Peyer's patch (tissue), 4 donors: ENCODE data around the gene IGF1R. TPM values are rescaled to one million over a fixed set of nuclear protein-coding genes. Genes with fewer than 3 reads are reported as not detected.
A peak's percentile ranks its signal among the peaks of the same experiment; 100 is the strongest.

Experiments
- DNase-seq, 3 donors: peaks; one replicate each; pipeline ENCODE4 v3.0.0-alpha.2; 2017 to 2019
- H3K27ac ChIP-seq, 4 donors: fragments of 200-600 bp; sonication (generic); one replicate each; pipeline ENCODE4 v1.5.1; 2016 to 2019
- H3K27me3 ChIP-seq, 2 donors: fragments of 200-600 bp; sonication (generic); one replicate each; pipeline ENCODE4 v1.5.1; 2019
- H3K36me3 ChIP-seq, 3 donors: fragments of 200-600 bp; sonication (generic); one replicate each; pipeline ENCODE4 v1.5.1; 2016 to 2019
- H3K4me1 ChIP-seq, 4 donors: fragments of 200-600 bp; sonication (generic); one replicate each; pipeline ENCODE4 v1.5.1; 2016 to 2019
- H3K4me3 ChIP-seq, 4 donors: fragments of 200-600 bp; sonication (generic); 1 replicate in 3 of 4; 2 replicates in 1 of 4; pipeline ENCODE4 v1.5.1; 2016 to 2019; ENCODE audit warnings: mild to moderate bottlenecking in 1 of 4
- H3K9me3 ChIP-seq, 4 donors: fragments of 200-600 bp; sonication (generic); one replicate each; pipeline ENCODE4 v1.5.1; 2016 to 2019; ENCODE audit warnings: mild to moderate bottlenecking in 1 of 4
- POLR2A ChIP-seq, 2 donors: fragments of 450-650 bp; IDR thresholded peaks; one replicate each; pipeline ENCODE4 v1.5.1; 2017; ENCODE audit warnings: antibody characterized with exemption in 2 of 2, mild to moderate bottlenecking in 2 of 2, moderate library complexity in 2 of 2
- total RNA-seq, 4 donors: library from RNA; depleted of rRNA; stranded (reverse); fragments of >200 nt; gene quantifications; one replicate each; pipeline ENCODE4 v1.1.0, GENCODE V29; 2016
- TF ChIP-seq, protein P1 (sequence below), 6 experiments: fragments of 450-650 bp in 4 of 6; fragments of 200-600 bp in 2 of 6; sonication (generic) in 1 of 6; IDR thresholded peaks; one replicate each; pipeline ENCODE4 v1.5.1; 2017 to 2019; ENCODE audit warnings: antibody characterized with exemption in 6 of 6, mild to moderate bottlenecking in 3 of 6, moderate library complexity in 1 of 6

IGF1R gene
- total RNA-seq, 4 donors from 2014 or later = 29.6 to 176 (median 88.1) TPM

DNA sequence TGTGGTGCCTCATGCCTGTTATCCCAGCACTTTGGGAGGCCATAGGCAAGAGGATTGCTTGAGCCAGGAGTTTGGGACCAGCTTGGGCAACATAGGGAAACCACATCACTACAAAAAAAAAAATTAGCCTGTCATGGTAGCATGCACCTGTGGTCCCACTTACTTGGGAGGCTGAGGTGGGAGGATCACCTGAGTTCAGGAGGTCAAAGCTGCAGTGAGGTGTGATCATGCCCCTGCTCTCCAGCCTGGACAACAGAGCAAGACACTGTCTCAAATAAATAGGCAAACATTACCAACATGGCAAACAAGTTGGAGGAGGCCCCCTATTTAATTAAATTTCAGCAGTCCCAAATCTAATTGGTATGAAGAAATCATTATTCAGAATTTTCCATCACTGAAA, 215.6 kb downstream of the IGF1R start:
- H3K4me1 ChIP-seq = peaks cover 0 to 5% (median 0%) of the 10 kb centered on the region in 4 donors
- no peaks in the 10 kb centered on the region for H3K9me3 ChIP-seq
- no peaks in the 10 kb centered on the region for H3K36me3 ChIP-seq
- H3K27me3 ChIP-seq = no peaks in the 10 kb centered on the region
- H3K4me3 ChIP-seq = no peak overlapping the region
- DNase-seq = no peak
- TF ChIP-seq POLR2A (IDR thresholded peaks at IDR 0.05) = no peak
- TF ChIP-seq, protein P1, sequence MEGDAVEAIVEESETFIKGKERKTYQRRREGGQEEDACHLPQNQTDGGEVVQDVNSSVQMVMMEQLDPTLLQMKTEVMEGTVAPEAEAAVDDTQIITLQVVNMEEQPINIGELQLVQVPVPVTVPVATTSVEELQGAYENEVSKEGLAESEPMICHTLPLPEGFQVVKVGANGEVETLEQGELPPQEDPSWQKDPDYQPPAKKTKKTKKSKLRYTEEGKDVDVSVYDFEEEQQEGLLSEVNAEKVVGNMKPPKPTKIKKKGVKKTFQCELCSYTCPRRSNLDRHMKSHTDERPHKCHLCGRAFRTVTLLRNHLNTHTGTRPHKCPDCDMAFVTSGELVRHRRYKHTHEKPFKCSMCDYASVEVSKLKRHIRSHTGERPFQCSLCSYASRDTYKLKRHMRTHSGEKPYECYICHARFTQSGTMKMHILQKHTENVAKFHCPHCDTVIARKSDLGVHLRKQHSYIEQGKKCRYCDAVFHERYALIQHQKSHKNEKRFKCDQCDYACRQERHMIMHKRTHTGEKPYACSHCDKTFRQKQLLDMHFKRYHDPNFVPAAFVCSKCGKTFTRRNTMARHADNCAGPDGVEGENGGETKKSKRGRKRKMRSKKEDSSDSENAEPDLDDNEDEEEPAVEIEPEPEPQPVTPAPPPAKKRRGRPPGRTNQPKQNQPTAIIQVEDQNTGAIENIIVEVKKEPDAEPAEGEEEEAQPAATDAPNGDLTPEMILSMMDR (IDR thresholded peaks at IDR 0.05) = no peak
- H3K27ac ChIP-seq = no peak overlapping the region

DNA sequence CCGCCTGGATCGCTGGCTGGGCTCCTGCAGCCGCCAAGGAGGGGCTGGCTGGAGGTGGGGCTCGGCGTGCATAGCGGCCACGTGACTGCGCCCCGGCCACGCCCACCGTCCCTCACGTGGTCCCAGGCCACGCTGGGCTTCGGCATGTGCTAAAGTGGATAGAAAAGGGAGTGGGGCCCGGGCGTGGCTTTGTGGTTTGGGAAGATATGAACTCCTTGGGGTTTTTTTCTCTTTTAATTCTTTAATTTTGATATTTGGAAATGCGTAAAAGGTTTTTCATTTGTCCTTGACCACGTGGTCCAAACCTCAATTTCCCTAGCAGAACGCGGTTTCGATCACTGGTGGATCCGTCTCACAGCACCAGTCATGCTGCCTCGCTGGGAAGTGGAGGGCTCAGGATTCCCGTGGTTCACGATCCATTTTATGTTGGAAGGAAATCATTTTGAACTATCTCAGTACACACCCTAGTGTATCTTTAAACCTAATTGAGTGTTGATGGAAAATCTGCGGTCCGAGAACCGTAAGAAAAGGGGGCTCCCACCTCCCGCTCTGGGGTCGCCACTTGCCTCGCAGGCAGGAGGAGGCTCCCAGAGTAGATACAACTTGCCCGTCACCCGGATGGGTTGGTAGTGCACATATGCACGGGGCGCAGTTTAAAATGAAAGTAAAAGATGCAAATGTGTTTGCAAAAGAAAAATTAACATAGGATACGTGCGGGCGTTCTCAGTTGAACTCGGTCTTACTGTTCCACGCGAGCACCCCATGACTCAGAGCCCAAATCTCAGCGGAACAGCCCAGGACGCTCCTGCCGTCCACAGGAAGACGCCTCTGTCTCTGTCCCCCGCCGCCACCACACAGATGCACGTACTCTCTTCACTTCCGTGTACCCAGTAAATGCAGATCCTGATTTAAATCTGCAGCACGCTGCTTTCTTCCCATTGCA, 217.3 kb downstream of the IGF1R start:
- no peaks in the 10 kb centered on the region for H3K9me3 ChIP-seq
- no peaks in the 10 kb centered on the region for H3K27me3 ChIP-seq
- TF ChIP-seq, protein P1 (IDR thresholded peaks at IDR 0.05) = no peak
- no peak for TF ChIP-seq POLR2A (IDR thresholded peaks at IDR 0.05)
- no peaks in the 10 kb centered on the region for H3K36me3 ChIP-seq
- peak overlapping the region; percentile 48 to 76 (median 68) for H3K27ac ChIP-seq
- H3K4me3 ChIP-seq = peak overlapping the region; percentile 34 to 53 (median 42)
- DNase-seq = peak; percentile 76 to 87 (median 81)
- peaks cover 0 to 4% (median 0%) of the 10 kb centered on the region in 4 donors for H3K4me1 ChIP-seq

DNA sequence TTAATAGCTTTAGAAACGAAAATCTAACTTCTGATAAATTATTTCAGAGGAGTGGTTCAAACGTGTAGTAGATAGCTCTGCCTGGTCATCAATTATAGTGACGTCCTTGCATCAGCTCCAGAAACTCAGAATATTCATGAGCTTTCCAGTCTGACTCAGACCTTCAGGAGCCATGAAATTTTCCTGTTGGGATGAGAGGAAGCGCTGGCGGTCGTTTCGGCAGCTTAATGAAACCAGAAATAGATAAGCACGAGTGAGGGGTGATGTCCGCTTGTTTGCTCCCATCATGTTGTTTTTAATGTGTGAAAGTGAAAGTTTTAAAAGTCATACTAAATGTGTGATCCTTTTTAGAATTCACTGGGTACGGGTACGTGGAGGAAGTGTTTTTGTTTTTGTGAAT, 218.2 kb downstream of the IGF1R start:
- peak overlapping the region; percentile 48 to 76 (median 68) for H3K27ac ChIP-seq
- no peak for DNase-seq
- no peaks in the 10 kb centered on the region for H3K27me3 ChIP-seq
- H3K4me3 ChIP-seq = peak overlapping the region; percentile 34 to 53 (median 42)
- H3K36me3 ChIP-seq = no peaks in the 10 kb centered on the region
- H3K4me1 ChIP-seq = no peaks in the 10 kb centered on the region
- no peak for TF ChIP-seq POLR2A (IDR thresholded peaks at IDR 0.05)
- TF ChIP-seq, protein P1 (IDR thresholded peaks at IDR 0.05) = no peak
- H3K9me3 ChIP-seq = no peaks in the 10 kb centered on the region

DNA sequence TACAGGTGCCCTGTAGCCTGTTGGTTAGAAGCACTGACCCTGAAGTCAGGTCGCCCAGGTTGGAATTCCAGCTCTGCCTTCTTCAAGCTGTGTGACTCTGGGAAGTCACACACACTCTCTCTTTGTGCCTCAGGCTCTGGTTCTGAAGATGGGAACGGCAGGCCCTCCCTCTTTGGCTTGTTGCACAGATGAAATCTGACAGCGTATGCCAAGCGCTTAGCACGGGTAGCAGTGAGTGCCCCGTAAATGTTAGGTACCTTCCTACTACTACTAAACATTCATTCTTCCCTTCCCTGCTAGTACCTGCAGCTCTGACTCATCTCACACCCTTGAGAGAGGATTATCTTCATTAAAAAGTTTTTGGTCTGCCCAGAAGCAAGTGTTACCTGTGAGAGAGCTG, 220.2 kb downstream of the IGF1R start:
- no peaks in the 10 kb centered on the region for H3K36me3 ChIP-seq
- no peak overlapping the region for H3K4me3 ChIP-seq
- no peak for DNase-seq
- H3K4me1 ChIP-seq = peaks cover 0 to 4% (median 0%) of the 10 kb centered on the region in 4 donors
- TF ChIP-seq, protein P1 (IDR thresholded peaks at IDR 0.05) = no peak
- TF ChIP-seq POLR2A (IDR thresholded peaks at IDR 0.05) = no peak
- no peaks in the 10 kb centered on the region for H3K9me3 ChIP-seq
- H3K27ac ChIP-seq = no peak overlapping the region
- H3K27me3 ChIP-seq = no peaks in the 10 kb centered on the region

DNA sequence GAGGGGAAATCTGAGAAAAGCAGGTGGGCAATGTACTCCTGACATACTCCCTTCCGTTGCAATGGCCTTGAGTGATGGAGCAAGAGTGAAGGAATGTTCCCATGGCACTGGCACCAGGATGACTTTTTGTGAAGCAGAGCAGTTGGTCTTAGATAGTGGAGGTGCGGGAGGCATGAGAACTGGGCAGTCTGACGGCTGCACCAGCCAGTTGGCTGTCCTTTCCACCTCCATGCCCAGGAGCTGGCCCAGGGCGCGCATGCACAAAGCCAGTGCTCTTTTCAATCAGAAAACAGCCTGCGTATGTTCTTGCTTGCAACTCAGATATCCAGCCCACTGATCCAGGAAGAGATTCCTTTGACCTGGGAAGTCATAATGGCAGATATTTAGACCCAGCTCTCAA, 222.4 kb downstream of the IGF1R start:
- Histone ChIP-seq H3K27ac (no peak overlapping the region), H3K4me3 (no peak overlapping the region), H3K9me3 (no peaks in the 10 kb centered on the region), H3K4me1 (peaks cover 0 to 19% (median 0%) of the 10 kb centered on the region in 4 donors), H3K27me3 (no peaks in the 10 kb centered on the region), H3K36me3 (no peaks in the 10 kb centered on the region)
- DNase-seq = no peak
- no peak for TF ChIP-seq POLR2A (IDR thresholded peaks at IDR 0.05)
- TF ChIP-seq, protein P1 (IDR thresholded peaks at IDR 0.05) = no peak
